T47D (cell line): ENCODE results near the gene IQCC.

Source experiments
- DNase-seq, 2 experiments: peaks; one replicate each; pipeline versions ENCODE4 v3.0.0 to v3.0.0-alpha.2; 2011 to 2012; ENCODE audit warnings: low read depth in 1 of 2, low spot score in 1 of 2
- JUND ChIP-seq: IDR thresholded peaks from 2 replicates; pipeline ENCODE4 v1.6.1; 2012; ENCODE audit warnings: low read depth
- in situ Hi-C: cut with HindIII; loops from 2 replicates; pipeline ENCODE4 v1.10.0; 2016; ENCODE audit warnings: low sequenced_read_pairs, low pct_unique_long_range_greater_than_20kb

The IQCC gene

GRCh38 chr1:32220746-32221580 is 15.5 kb downstream of the IQCC start:
- TF ChIP-seq JUND: no peak
- in situ Hi-C loops: no loop called here
- DNase-seq: no peak

GRCh38 chr1:32221581-32221979 is 16.1 kb downstream of the IQCC start:
- DNase-seq: no peak
- no peak for TF ChIP-seq JUND
- in situ Hi-C loops: no loop called here

GRCh38 chr1:32221980-32222755 is 16.7 kb downstream of the IQCC start, which contains the start of the genes EIF3I and TMEM234:
EIF3I (plus strand) TSS chr1:32222407; CDS start chr1:32222442, 35 bp downstream.
TMEM234 (minus strand) TSS chr1:32222353; CDS start chr1:32222322, 31 bp downstream.
- in situ Hi-C loops: no loop called here
- no peak for TF ChIP-seq JUND
- DNase-seq: peak; percentile 72 to 86

DNA sequence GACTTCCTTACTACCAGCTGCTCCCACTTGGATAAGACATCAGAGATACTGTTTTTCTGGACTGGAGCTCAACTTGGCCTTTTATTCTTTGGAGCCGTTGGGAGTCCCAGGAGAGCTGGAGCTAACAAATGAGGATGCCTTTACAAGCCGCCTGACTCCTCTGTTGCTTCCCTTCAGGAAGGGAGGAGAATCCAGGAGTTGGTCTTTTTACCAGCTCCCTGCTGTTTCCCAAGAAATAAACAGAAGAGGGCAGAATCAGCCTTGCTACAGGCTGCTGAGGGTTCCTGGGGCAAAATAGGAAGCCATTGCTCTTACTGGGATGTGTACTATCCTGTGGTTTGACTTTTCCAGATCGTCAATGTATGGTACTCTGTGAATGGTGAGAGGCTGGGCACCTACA is 18.2 kb downstream of the IQCC start:
- in situ Hi-C loops: no loop called here
- no peak for TF ChIP-seq JUND
- no peak for DNase-seq

DNA sequence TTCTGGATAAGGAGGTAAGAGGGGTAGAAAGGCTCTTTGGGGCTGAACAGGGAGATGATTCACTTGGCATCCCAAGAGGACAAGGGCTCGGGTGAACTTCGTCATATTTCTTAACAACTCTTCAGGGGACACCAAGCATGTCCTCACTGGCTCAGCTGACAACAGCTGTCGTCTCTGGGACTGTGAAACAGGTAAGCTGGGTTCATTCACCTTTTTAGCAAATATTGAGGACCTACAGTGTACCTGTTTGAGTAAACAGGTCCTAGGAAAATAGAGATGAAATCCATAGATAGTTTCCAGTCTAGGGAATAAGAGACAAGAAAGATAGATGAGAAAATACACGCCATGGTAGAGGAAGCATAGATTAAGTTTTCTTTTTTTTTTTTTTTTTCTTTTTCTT is 18.8 kb downstream of the IQCC start:
- no peak for DNase-seq
- TF ChIP-seq JUND: no peak
- in situ Hi-C loops: no loop called here

GRCh38 chr1:32228771-32229170 is 23.3 kb downstream of the IQCC start:
- in situ Hi-C loops: no loop called here
- TF ChIP-seq JUND: no peak
- no peak for DNase-seq

DNA sequence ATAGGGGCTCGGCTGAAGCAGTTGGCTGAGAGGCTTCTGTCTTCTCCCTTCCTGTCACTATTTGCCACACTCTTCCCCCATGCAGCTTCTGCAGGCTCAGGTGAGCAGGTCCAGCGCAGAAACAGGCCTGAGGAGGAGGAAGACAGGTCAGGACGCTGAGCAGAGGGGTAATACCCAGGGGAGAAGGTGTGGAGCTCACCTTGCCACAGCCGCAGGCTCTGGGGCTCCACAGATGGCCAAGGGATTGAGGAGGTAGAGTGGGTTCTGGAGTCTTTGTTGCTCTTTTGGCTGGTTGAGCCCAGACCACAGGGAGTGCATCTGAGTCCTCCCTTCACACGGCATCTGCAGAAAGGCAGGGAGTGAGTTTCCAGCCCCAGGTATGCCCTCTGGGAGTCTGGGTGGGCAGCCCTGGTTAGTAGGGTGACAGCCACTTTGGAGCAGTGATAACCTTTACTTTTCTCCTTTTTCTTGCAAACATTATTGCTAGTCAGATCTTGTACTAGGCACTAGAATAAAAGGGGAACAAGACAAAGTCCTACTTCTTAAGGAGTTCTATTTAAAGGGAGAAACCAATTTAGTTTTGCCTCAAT is 26.5 kb downstream of the IQCC start:
- in situ Hi-C loops: no loop called here
- DNase-seq: no peak
- no peak for TF ChIP-seq JUND

GRCh38 chr1:32232558-32233304 is 27.3 kb downstream of the IQCC start:
- TF ChIP-seq JUND: no peak
- in situ Hi-C loops: no loop called here
- DNase-seq: no peak

GRCh38 chr1:32234792-32235191 is 29.3 kb downstream of the IQCC start:
- no peak for TF ChIP-seq JUND
- in situ Hi-C loops: no loop called here
- no peak for DNase-seq

DNA sequence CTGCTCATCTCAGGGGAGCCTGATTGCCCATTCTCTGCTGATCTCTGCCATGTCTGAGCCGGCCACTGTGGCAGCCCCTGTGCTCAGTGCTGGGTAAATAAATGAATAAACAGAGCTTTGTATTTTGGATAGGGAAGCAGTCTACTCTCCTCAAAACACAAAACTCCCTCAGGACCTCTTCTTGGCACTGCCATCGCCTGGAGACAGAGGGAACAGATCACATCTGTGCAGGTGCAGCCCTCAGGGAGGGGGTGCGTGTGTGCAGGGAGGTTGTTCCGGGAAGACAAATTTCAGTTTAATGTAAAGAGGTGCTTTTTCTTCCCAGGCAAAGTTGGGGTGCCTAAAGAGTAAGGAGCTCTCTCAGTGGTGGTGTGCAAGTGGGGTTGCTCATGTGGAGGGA is 33.9 kb downstream of the IQCC start:
- in situ Hi-C loops: no loop called here
- no peak for DNase-seq
- TF ChIP-seq JUND: no peak

DNA sequence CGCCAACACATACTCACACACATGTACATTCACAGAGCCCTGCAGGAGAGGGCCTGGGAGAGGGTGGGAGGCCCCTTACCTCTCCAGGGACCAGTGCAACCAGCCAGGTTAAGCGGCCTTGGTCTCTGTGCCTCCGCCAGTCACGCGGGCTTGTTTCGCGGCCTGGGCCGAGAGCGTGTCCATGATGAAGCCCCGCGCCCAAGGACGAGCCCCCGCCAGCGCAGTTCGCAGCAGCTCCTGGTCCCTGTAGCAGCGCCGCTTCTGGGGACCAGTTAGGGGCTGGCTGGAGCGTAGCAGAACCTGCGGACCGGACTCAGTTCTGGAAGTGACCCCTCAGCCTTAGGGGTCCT is 34.3 kb downstream of the IQCC start:
- in situ Hi-C loops: no loop called here
- no peak for DNase-seq
- TF ChIP-seq JUND: no peak
